ENCODE results near the gene HCST.
"Not testable (repeated sequence)": the region's sequence is repeated elsewhere in the genome, so short reads cannot be mapped to it uniquely, and the experiment has no call there.

HCST gene

GRCh38 chr19:35904311-35905068 is 2.2 kb downstream of the HCST start:
- no peak for DNase-seq (ENCODE audit: low read depth)
- TF ChIP-seq CTCF (IDR thresholded peaks at IDR 0.05; ENCODE audit: low read length, missing control alignments): no peak
- no peak overlapping the region for H3K4me3 ChIP-seq (replicated peaks; ENCODE audit: low read depth, low read length)

- no peak for TF ChIP-seq CTCF (IDR thresholded peaks at IDR 0.05; ENCODE audit: low read length, missing control alignments)
- H3K4me3 ChIP-seq (replicated peaks; ENCODE audit: low read depth, low read length): no peak overlapping the region
- no peak for DNase-seq (ENCODE audit: low read depth)
Observed at GRCh38 chr19:35905178-35905727, 2.9 kb downstream of the HCST start.

GRCh38 chr19:35907377-35907745 is 5.0 kb downstream of the HCST start:
- TF ChIP-seq CTCF (IDR thresholded peaks at IDR 0.05; ENCODE audit: low read length, missing control alignments): no peak
- H3K4me3 ChIP-seq (replicated peaks; ENCODE audit: low read depth, low read length): no peak overlapping the region
- DNase-seq (ENCODE audit: low read depth): no peak

- no peak within 1 kb of the TSS for H3K4me3 ChIP-seq (replicated peaks; ENCODE audit: low read depth, low read length)
- TF ChIP-seq CTCF (IDR thresholded peaks at IDR 0.05; ENCODE audit: low read length, missing control alignments): no peak
- DNase-seq (ENCODE audit: low read depth): no peak
Observed at GRCh38 chr19:35908010-35908441, 5.7 kb downstream of the HCST start, which contains the start of gene TYROBP. TSS of gene TYROBP (minus strand) at chr19:35908295. CDS start at chr19:35908228, 67 bp downstream.

- no peak for TF ChIP-seq CTCF (IDR thresholded peaks at IDR 0.05; ENCODE audit: low read length, missing control alignments)
- no peak for DNase-seq (ENCODE audit: low read depth)
- no peak overlapping the region for H3K4me3 ChIP-seq (replicated peaks; ENCODE audit: low read depth, low read length)
Observed at GRCh38 chr19:35908973-35909683, 6.8 kb downstream of the HCST start.

GRCh38 chr19:35909684-35910035 is 7.3 kb downstream of the HCST start:
- TF ChIP-seq CTCF (IDR thresholded peaks at IDR 0.05; ENCODE audit: low read length, missing control alignments): no peak
- no peak for DNase-seq (ENCODE audit: low read depth)

GRCh38 chr19:35910355-35910754 is 8.0 kb downstream of the HCST start:
- not testable (repeated sequence) for H3K4me3 ChIP-seq (replicated peaks; ENCODE audit: low read depth, low read length); DNase-seq (ENCODE audit: low read depth)

More at GRCh38 chr19:35909684-35910035, 7.3 kb downstream of the HCST start:
- no peak overlapping the region for H3K4me3 ChIP-seq (replicated peaks; ENCODE audit: low read depth, low read length)

Data from fibroblast of pulmonary artery (primary cell).